K562 (cell line): ENCODE measurements around the gene CFDP1.
"Not testable (repeated sequence)": the region's sequence is repeated elsewhere in the genome, so short reads cannot be mapped to it uniquely, and the experiment has no call there.

ENCODE experiments used
- ATF7 ChIP-seq: fragments of 450-650 bp; IDR thresholded peaks from 2 replicates; pipeline ENCODE4 v1.7.1; 2014; ENCODE audit warnings: mild to moderate bottlenecking, moderate library complexity
- BHLHE40 ChIP-seq: IDR thresholded peaks from 2 replicates; pipeline ENCODE4 v1.6.1; 2011; ENCODE audit warnings: low read length, improper control_type of control experiment
- CTCF ChIP-seq, 3 experiments: IDR thresholded peaks in 2 of 3; conservative IDR thresholded peaks in 1 of 3; 2 replicates each; pipeline ENCODE4 v1.5.1; 2011 to 2012; ENCODE audit warnings: low read length in 3 of 3, mild to moderate bottlenecking in 3 of 3, control low read depth in 2 of 3, improper control_type of control experiment in 1 of 3, inconsistent platforms in 1 of 3, low read depth in 1 of 3, mixed read lengths in 1 of 3, moderate library complexity in 1 of 3; ENCODE audit not compliant: insufficient read depth in 2 of 3
- KDM1A ChIP-seq, 2 experiments: fragments of 450-650 bp; IDR thresholded peaks; 2 replicates each; pipeline ENCODE4 v1.6.1; 2016; ENCODE audit warnings: mild to moderate bottlenecking in 2 of 2
- POLR2A ChIP-seq: fragments of 450-650 bp; conservative IDR thresholded peaks from 2 replicates; pipeline ENCODE4 v1.6.1; 2016
- POLR2AphosphoS5 ChIP-seq: IDR thresholded peaks from 2 replicates; pipeline ENCODE4 v1.6.1; 2011; ENCODE audit warnings: mild to moderate bottlenecking, low read depth, low read length, moderate library complexity; ENCODE audit not compliant: control insufficient read depth, insufficient read depth
- RERE ChIP-seq: sonication (generic); formaldehyde crosslinking; IDR thresholded peaks from 2 replicates; pipeline ENCODE4 v1.8.0; 2023; ENCODE audit warnings: missing genetic modification reagents, mild to moderate bottlenecking, borderline replicate concordance
- SAFB2 ChIP-seq: fragments of 200-400 bp; formaldehyde crosslinking; IDR thresholded peaks from 2 replicates; pipeline ENCODE4 v1.6.1; 2018; ENCODE audit warnings: borderline replicate concordance, low read length, low read depth, moderate library complexity; ENCODE audit not compliant: severe bottlenecking
- ZBTB11 ChIP-seq, 3 experiments: fragments of 200-800 bp in 1 of 3; fragments of 250-450 bp in 1 of 3; fragments of 450-650 bp in 1 of 3; sonication (Bioruptor Pico) in 1 of 3; sonication (Bioruptor generic) in 1 of 3; formaldehyde crosslinking in 1 of 3; IDR thresholded peaks; 2 replicates each; pipeline versions ENCODE4 v1.6.1 to v1.8.0; 2016 to 2022; ENCODE audit warnings: mild to moderate bottlenecking in 2 of 3, missing genetic modification characterization in 2 of 3, missing compliant biosample characterization in 1 of 3, moderate library complexity in 1 of 3
- ZNF274 ChIP-seq: IDR thresholded peaks from 2 replicates; pipeline ENCODE4 v1.6.1; 2011; ENCODE audit warnings: low read depth, mild to moderate bottlenecking, low read length, moderate library complexity, borderline replicate concordance

GRCh38 chr16:75426524-75426923, 6.8 kb downstream of the CFDP1 start:
- not testable (repeated sequence) for TF ChIP-seq ZBTB11 (CRISPR knock-in tag; IDR thresholded peaks at IDR 0.05); ATF7; CTCF (IDR thresholded peaks at IDR 0.05 in 2 of 3, conservative IDR thresholded peaks at IDR 0.05 in 1 of 3; ENCODE audit: insufficient read depth in 2 of 3, low read depth in 1 of 3, low read length in 3 of 3); KDM1A (IDR thresholded peaks at IDR 0.05); BHLHE40; ZNF274; RERE (CRISPR knock-in tag); POLR2A; POLR2AphosphoS5; SAFB2
